Measurements from ENCODE around the gene ACTRT2. TPM values are rescaled to one million over a fixed set of nuclear protein-coding genes. Genes with fewer than 3 reads are reported as not detected.

Gene ACTRT2
- total RNA-seq, 1 donor from 2014 or later = not detected

DNA sequence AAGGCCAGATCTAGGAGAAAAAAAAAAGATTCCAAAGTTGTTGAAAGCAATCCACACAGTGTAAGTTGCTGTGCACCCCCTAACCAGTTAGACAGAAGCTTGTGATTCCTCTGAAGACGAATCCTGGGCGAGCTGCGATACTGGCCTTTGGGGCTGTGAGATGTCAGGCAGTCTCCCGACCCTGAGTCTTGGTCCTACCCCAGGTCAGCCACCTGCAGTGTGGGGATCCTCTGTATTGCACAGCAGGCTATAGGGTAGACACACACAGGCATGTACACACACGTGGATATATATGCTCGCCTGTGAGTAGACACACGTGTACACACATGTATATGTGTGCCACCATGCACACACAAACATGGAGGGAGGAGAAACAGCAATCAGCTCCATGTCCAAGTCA, 12.9 kb downstream of the ACTRT2 start:
- Mint-ChIP-seq H3K36me3 (ENCODE audit: unreplicated experiment) (no peaks in the 10 kb centered on the region), H3K9me3 (ENCODE audit: unreplicated experiment) (peaks cover 5% of the 10 kb centered on the region), H3K4me3 (ENCODE audit: unreplicated experiment) (no peak overlapping the region), H3K27ac (ENCODE audit: unreplicated experiment) (no peak overlapping the region), H3K27me3 (ENCODE audit: unreplicated experiment) (no peaks in the 10 kb centered on the region), H3K4me1 (ENCODE audit: low read depth, unreplicated experiment) (no peaks in the 10 kb centered on the region)
- DNase-seq = no peak
- no peak for TF ChIP-seq CTCF (IDR thresholded peaks at IDR 0.05; ENCODE audit: partially characterized antibody, unreplicated experiment)

GRCh38 chr1:3034728-3035562, 13.7 kb downstream of the ACTRT2 start:
- no peaks in the 10 kb centered on the region for H3K36me3 Mint-ChIP-seq (ENCODE audit: unreplicated experiment)
- peaks cover 5% of the 10 kb centered on the region for H3K9me3 Mint-ChIP-seq (ENCODE audit: unreplicated experiment)
- H3K4me3 Mint-ChIP-seq (ENCODE audit: unreplicated experiment) = no peak overlapping the region
- no peak overlapping the region for H3K27ac Mint-ChIP-seq (ENCODE audit: unreplicated experiment)
- DNase-seq = no peak
- no peaks in the 10 kb centered on the region for H3K27me3 Mint-ChIP-seq (ENCODE audit: unreplicated experiment)
- TF ChIP-seq CTCF (IDR thresholded peaks at IDR 0.05; ENCODE audit: partially characterized antibody, unreplicated experiment) = no peak
- no peaks in the 10 kb centered on the region for H3K4me1 Mint-ChIP-seq (ENCODE audit: low read depth, unreplicated experiment)

DNA sequence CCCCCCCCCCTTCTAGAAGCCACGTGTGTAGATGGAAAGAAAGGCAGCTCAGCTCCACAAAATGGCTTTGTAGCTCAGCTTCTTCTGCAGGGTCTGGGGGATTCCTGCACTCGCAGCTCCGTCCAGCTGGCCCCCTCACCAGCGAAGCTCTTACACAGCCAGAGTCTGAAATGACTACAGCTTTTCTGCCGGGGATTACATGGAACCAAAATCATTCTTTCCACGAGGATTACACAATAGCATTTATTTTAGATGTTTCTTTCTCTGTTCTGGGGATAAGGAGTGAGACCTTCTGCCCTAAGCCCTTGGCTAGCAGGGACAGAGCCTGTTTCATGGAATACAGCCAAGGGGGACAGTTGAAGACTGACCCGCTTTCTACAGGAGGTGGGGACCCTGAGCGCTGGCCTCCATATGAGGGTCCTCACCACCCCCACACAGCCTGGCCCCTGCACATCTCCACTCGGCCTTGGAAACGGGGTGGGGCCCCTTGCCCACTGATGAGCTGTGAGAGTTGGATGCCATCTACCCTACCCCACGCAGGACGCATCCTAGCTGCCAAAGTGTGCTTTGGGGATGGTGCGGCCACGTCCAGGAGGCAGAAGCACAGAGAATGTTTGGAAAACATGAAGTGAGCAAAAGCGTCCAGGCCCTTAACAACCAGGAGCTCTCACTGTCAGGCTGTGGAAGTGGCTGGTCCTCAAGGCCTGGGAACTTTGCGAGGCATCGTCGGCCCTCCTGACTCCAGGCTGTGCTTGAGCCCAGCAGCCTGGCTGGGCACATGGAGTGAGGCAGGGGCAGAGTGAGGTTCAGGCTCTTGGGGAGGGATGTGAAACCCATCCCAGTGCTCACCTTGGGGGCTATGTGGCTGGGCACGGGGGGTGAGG, 14.5 kb downstream of the ACTRT2 start:
- Mint-ChIP-seq H3K4me3 (ENCODE audit: unreplicated experiment) (no peak overlapping the region), H3K4me1 (ENCODE audit: low read depth, unreplicated experiment) (no peaks in the 10 kb centered on the region), H3K9me3 (ENCODE audit: unreplicated experiment) (peaks cover 5% of the 10 kb centered on the region), H3K27ac (ENCODE audit: unreplicated experiment) (no peak overlapping the region), H3K36me3 (ENCODE audit: unreplicated experiment) (no peaks in the 10 kb centered on the region), H3K27me3 (ENCODE audit: unreplicated experiment) (no peaks in the 10 kb centered on the region)
- no peak for DNase-seq
- TF ChIP-seq CTCF (IDR thresholded peaks at IDR 0.05; ENCODE audit: partially characterized antibody, unreplicated experiment) = no peak

- no peak overlapping the region for H3K27ac Mint-ChIP-seq (ENCODE audit: unreplicated experiment)
- H3K4me3 Mint-ChIP-seq (ENCODE audit: unreplicated experiment) = no peak overlapping the region
- H3K9me3 Mint-ChIP-seq (ENCODE audit: unreplicated experiment) = peaks cover 4% of the 10 kb centered on the region
- H3K27me3 Mint-ChIP-seq (ENCODE audit: unreplicated experiment) = no peaks in the 10 kb centered on the region
- TF ChIP-seq CTCF (IDR thresholded peaks at IDR 0.05; ENCODE audit: partially characterized antibody, unreplicated experiment) = no peak
- H3K36me3 Mint-ChIP-seq (ENCODE audit: unreplicated experiment) = no peaks in the 10 kb centered on the region
- DNase-seq = no peak
- no peaks in the 10 kb centered on the region for H3K4me1 Mint-ChIP-seq (ENCODE audit: low read depth, unreplicated experiment)
Measured at GRCh38 chr1:3036447-3037280, 15.4 kb downstream of the ACTRT2 start.

All from glutamatergic neuron (in vitro differentiated cells).